Measurements from ENCODE around the gene ECE1.

The ECE1 gene

GRCh38 chr1:21255943-21256320 is 34.3 kb downstream of the ECE1 start:
- no peaks in the 10 kb centered on the region for H3K9me3 Mint-ChIP-seq
- H3K36me3 Mint-ChIP-seq (ENCODE audit: low read depth): peaks cover 94% of the 10 kb centered on the region
- H3K4me1 Mint-ChIP-seq (ENCODE audit: low read depth): peaks cover 63% of the 10 kb centered on the region
- no peaks in the 10 kb centered on the region for H3K27me3 Mint-ChIP-seq
- peak overlapping the region; percentile 85 for H3K27ac Mint-ChIP-seq
- no peak for DNase-seq
- no peak overlapping the region for H3K4me3 Mint-ChIP-seq

GRCh38 chr1:21255284-21255942 is 34.9 kb downstream of the ECE1 start:
- H3K9me3 Mint-ChIP-seq: no peaks in the 10 kb centered on the region
- no peaks in the 10 kb centered on the region for H3K27me3 Mint-ChIP-seq
- peaks cover 58% of the 10 kb centered on the region for H3K4me1 Mint-ChIP-seq (ENCODE audit: low read depth)
- DNase-seq: peak; percentile 87
- peaks cover 94% of the 10 kb centered on the region for H3K36me3 Mint-ChIP-seq (ENCODE audit: low read depth)
- H3K4me3 Mint-ChIP-seq: no peak overlapping the region
- peak overlapping the region; percentile 85 for H3K27ac Mint-ChIP-seq

DNA sequence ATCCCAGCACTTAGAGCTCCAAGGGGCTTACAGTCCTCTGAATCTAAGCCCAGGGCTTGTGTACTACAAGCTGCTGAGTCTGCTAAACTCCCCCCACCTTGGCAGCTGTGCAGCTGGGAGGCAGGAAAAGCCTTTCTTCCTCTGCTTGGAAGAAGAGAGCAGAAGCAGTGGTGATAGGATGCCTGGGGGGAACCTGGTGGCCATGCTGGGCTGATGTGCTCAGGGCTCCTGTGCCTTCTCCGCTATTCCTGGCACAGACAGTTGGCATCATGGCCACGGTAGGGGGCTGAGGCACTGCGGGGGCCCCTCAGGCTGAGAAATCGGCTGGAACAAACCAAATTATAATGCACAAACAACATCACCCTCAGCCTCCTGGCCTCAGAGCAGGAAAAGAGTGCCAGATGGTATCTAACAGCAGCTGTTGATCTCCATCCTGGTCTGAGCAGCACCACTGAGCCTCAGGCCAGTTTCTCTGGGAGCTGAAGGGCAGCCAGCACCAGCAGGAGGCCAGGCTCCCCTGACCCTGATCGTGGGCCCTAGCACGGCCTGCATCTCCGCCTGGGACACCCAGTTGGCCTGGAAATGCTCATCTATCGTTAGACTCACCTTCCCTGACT is 35.8 kb downstream of the ECE1 start:
- Mint-ChIP-seq H3K27me3 (no peaks in the 10 kb centered on the region), H3K36me3 (ENCODE audit: low read depth) (peaks cover 92% of the 10 kb centered on the region), H3K9me3 (no peaks in the 10 kb centered on the region), H3K4me1 (ENCODE audit: low read depth) (peaks cover 48% of the 10 kb centered on the region), H3K4me3 (no peak overlapping the region), H3K27ac (peak overlapping the region; percentile 85)
- no peak for DNase-seq

- peaks cover 90% of the 10 kb centered on the region for H3K36me3 Mint-ChIP-seq (ENCODE audit: low read depth)
- H3K4me3 Mint-ChIP-seq: no peak overlapping the region
- no peak for DNase-seq
- H3K27me3 Mint-ChIP-seq: no peaks in the 10 kb centered on the region
- no peaks in the 10 kb centered on the region for H3K9me3 Mint-ChIP-seq
- peaks cover 28% of the 10 kb centered on the region for H3K4me1 Mint-ChIP-seq (ENCODE audit: low read depth)
- H3K27ac Mint-ChIP-seq: peak overlapping the region; percentile 85
Observed at GRCh38 chr1:21251773-21252471, 38.3 kb downstream of the ECE1 start.

DNA sequence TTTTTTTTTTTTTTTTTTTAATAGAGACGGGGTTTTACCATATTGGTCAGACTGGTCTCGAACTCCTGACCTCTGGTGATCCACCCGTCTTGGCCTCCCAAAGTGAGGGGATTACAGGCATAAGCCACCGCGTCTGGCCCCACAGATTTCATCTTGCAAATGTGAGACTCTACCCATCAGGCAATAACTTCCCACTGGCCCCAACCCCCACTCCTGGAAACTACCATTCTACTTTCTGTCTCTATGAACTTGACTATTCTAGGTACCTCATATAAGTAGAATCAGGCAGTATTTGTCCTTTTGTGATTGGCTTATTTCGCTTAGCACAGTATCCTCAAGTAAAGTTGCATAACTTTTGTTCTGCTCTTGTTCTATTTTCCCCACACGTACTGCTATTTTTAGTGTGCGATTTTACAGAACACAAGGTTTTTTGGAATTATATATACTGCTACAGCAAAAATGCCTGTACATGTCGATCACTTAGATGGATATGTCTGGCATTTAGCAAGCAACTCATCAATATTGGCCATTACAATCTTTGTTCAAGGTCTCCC is 40.2 kb downstream of the ECE1 start:
- Mint-ChIP-seq H3K27ac (peak overlapping the region; percentile 55), H3K4me1 (ENCODE audit: low read depth) (peaks cover 17% of the 10 kb centered on the region), H3K9me3 (no peaks in the 10 kb centered on the region), H3K36me3 (ENCODE audit: low read depth) (peaks cover 88% of the 10 kb centered on the region), H3K4me3 (no peak overlapping the region), H3K27me3 (no peaks in the 10 kb centered on the region)
- no peak for DNase-seq

GRCh38 chr1:21247892-21248715 is 42.2 kb downstream of the ECE1 start:
- Mint-ChIP-seq H3K27me3 (no peaks in the 10 kb centered on the region), H3K9me3 (no peaks in the 10 kb centered on the region), H3K36me3 (ENCODE audit: low read depth) (peaks cover 92% of the 10 kb centered on the region), H3K4me3 (no peak overlapping the region), H3K4me1 (ENCODE audit: low read depth) (peaks cover 14% of the 10 kb centered on the region), H3K27ac (peak overlapping the region; percentile 54)
- no peak for DNase-seq

- H3K36me3 Mint-ChIP-seq (ENCODE audit: low read depth): peaks cover 93% of the 10 kb centered on the region
- H3K27ac Mint-ChIP-seq: peak overlapping the region; percentile 68
- H3K9me3 Mint-ChIP-seq: no peaks in the 10 kb centered on the region
- no peak overlapping the region for H3K4me3 Mint-ChIP-seq
- H3K4me1 Mint-ChIP-seq (ENCODE audit: low read depth): peaks cover 5% of the 10 kb centered on the region
- H3K27me3 Mint-ChIP-seq: no peaks in the 10 kb centered on the region
- no peak for DNase-seq
Observed at GRCh38 chr1:21246905-21247642, 43.2 kb downstream of the ECE1 start.

GRCh38 chr1:21245688-21246229 is 44.5 kb downstream of the ECE1 start:
- Mint-ChIP-seq H3K4me3 (no peak overlapping the region), H3K27me3 (no peaks in the 10 kb centered on the region), H3K27ac (no peak overlapping the region), H3K9me3 (no peaks in the 10 kb centered on the region), H3K36me3 (ENCODE audit: low read depth) (peaks cover 93% of the 10 kb centered on the region), H3K4me1 (ENCODE audit: low read depth) (no peaks in the 10 kb centered on the region)
- no peak for DNase-seq

DNA sequence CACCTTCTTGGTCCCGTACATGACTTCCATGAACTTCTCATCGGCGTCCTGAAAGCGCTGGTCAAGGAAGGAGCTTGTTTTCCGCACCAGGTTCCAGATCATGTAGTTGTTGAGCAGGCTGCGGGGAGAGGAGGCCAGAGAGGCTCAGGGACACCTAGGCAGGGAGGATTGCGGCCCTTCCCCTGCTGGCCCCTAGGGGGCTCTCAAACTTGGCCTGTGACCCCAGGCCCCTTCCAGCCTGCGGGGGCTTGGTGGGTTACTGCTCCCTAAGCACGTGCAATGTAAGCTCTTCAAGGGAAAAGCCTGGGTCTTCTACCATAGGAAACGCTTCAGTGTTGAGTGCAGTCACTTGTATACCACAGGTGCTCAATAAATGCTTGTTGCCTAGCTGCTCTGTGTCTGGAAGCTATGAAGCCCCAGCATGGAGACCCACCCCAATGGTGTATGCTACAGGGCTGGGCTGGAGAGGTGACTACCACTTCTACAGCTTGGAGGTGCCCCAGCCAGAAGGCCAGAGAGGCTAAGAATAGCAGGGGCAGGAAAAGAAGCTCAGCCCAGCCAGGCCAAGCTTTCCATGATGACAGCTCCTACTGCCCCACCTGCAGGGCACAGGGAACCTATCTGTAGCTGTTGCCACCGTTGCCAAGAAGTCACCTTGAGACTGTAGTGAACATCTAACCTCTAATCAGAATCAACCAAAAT is 45.1 kb downstream of the ECE1 start:
- Mint-ChIP-seq H3K27me3 (no peaks in the 10 kb centered on the region), H3K36me3 (ENCODE audit: low read depth) (peaks cover 93% of the 10 kb centered on the region), H3K27ac (peak overlapping the region; percentile 44), H3K9me3 (no peaks in the 10 kb centered on the region), H3K4me3 (no peak overlapping the region), H3K4me1 (ENCODE audit: low read depth) (no peaks in the 10 kb centered on the region)
- no peak for DNase-seq

DNA sequence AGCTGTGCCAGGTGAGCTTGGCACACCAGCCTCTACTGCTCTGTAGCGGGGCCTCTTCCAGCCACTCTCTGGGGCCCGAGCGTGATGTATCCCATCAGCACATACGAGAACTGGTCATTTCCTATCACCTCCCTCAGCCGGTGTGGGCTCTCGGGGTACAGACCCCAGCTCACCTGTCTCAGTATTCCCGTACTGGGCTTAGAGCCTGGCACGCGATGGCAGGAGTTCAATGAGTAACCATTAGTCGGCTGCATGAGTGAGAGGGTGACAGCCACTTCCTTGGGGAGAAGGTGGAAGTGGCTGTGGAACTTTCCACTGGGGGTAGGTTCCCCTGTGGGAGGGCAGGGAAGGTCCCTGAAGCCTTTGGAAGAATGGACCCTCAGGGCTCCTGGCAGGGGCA is 46.1 kb downstream of the ECE1 start:
- no peak for DNase-seq
- H3K4me1 Mint-ChIP-seq (ENCODE audit: low read depth): peaks cover 3% of the 10 kb centered on the region

DNA sequence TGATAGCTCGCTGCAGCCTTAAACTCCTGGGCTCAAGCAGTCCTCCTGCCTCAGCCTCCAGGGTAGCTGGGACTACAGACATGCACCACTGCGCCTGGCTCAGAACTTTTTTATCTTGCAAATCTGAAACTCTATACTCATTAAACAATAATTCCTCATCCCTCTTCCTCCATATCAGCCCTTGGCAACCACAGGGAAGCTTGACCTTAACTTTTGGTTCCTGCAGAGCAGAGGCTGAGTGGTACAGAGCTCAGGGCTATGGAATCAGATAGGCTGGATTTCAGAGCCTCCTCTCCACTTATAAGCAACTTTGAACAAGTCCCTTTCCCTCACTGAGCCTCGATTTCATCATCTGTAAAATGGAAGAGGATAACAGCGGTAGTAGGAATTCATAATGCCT is 47.4 kb downstream of the ECE1 start:
- Mint-ChIP-seq H3K27ac (peak overlapping the region; percentile 18), H3K36me3 (ENCODE audit: low read depth) (peaks cover 95% of the 10 kb centered on the region), H3K9me3 (no peaks in the 10 kb centered on the region), H3K4me1 (ENCODE audit: low read depth) (peaks cover 5% of the 10 kb centered on the region), H3K4me3 (no peak overlapping the region), H3K27me3 (no peaks in the 10 kb centered on the region)
- no peak for DNase-seq

More for the DNA sequence above, 46.1 kb downstream of the ECE1 start:
- Mint-ChIP-seq H3K27ac (peak overlapping the region; percentile 44), H3K27me3 (no peaks in the 10 kb centered on the region), H3K36me3 (ENCODE audit: low read depth) (peaks cover 94% of the 10 kb centered on the region), H3K9me3 (no peaks in the 10 kb centered on the region), H3K4me3 (no peak overlapping the region)

- Mint-ChIP-seq H3K4me1 (ENCODE audit: low read depth) (peaks cover 5% of the 10 kb centered on the region), H3K27ac (peak overlapping the region; percentile 24), H3K27me3 (no peaks in the 10 kb centered on the region), H3K9me3 (no peaks in the 10 kb centered on the region), H3K36me3 (ENCODE audit: low read depth) (peaks cover 95% of the 10 kb centered on the region), H3K4me3 (no peak overlapping the region)
- no peak for DNase-seq
Observed at GRCh38 chr1:21241771-21242581, 48.3 kb downstream of the ECE1 start.

Data from activated T-cell treated with anti-CD3 and anti-CD28 coated beads, Interleukin-2, amount 50 U/mL, for 24 hours (primary cell).